C1 segment of cervical spinal cord (tissue), 14 donors: ENCODE measurements around the gene TCF7.

Experiments used
- DNase-seq, 14 donors: peaks; one replicate each; lab custom pipeline; 2025; lab: John Stamatoyannopoulos, UW

Gene TCF7

GRCh38 chr5:134090522-134090921, 24.0 kb upstream of the TCF7 start:
- DNase-seq, result no peak

GRCh38 chr5:134091626-134092121, 22.8 kb upstream of the TCF7 start:
- DNase-seq, result peak in 7 of 14 donors; percentile 8 to 53 (median 29)

GRCh38 chr5:134092875-134093274, 21.6 kb upstream of the TCF7 start:
- no peak for DNase-seq

GRCh38 chr5:134093351-134093750, 21.1 kb upstream of the TCF7 start:
- DNase-seq, result no peak

- DNase-seq, result no peak
Observed at GRCh38 chr5:134095293-134095692, 19.2 kb upstream of the TCF7 start.

GRCh38 chr5:134095887-134096589, 18.4 kb upstream of the TCF7 start:
- no peak for DNase-seq

GRCh38 chr5:134097211-134097749, 17.2 kb upstream of the TCF7 start:
- DNase-seq, result no peak

GRCh38 chr5:134098690-134099089, 15.8 kb upstream of the TCF7 start:
- DNase-seq, result no peak

GRCh38 chr5:134099288-134099872, 15.1 kb upstream of the TCF7 start:
- DNase-seq, result no peak

- no peak for DNase-seq
Observed at GRCh38 chr5:134099939-134100282, 14.6 kb upstream of the TCF7 start.

GRCh38 chr5:134100283-134101091, 14.0 kb upstream of the TCF7 start:
- no peak for DNase-seq

- peak in 13 of 14 donors; percentile 17 to 82 (median 59) for DNase-seq
Observed at GRCh38 chr5:134101686-134102439, 12.6 kb upstream of the TCF7 start.

GRCh38 chr5:134103397-134103796, 11.1 kb upstream of the TCF7 start:
- no peak for DNase-seq

- DNase-seq, result no peak
Observed at GRCh38 chr5:134103998-134104654, 10.4 kb upstream of the TCF7 start.

- no peak for DNase-seq
Observed at GRCh38 chr5:134106991-134107701, 7.3 kb upstream of the TCF7 start.

GRCh38 chr5:134107779-134108178, 6.7 kb upstream of the TCF7 start:
- no peak for DNase-seq

GRCh38 chr5:134110382-134110781, 4.1 kb upstream of the TCF7 start:
- DNase-seq, result no peak

GRCh38 chr5:134111741-134112647, 2.5 kb upstream of the TCF7 start:
- DNase-seq, result no peak

GRCh38 chr5:134112726-134113362, 1.6 kb upstream of the TCF7 start:
- DNase-seq, result no peak
